Heart right ventricle (tissue), 16 donors: ENCODE data around the gene FYN. TPM values are rescaled to one million over a fixed set of nuclear protein-coding genes. Genes with fewer than 3 reads are reported as not detected.

Experiments
- ATAC-seq, 8 donors: fragments of 200-7000 bp; cut with Tn5 transposase; one replicate each; pipeline ENCODE4 v1.9.1; 2020; ENCODE audit warnings: mild to moderate bottlenecking in 8 of 8, moderate library complexity in 8 of 8, moderate number of reproducible peaks in 1 of 8
- DNase-seq, 2 donors: peaks; one replicate each; pipeline ENCODE4 v3.0.0-alpha.2; 2020
- H3K27ac ChIP-seq, 10 donors: fragments of 200-600 bp; sonication (generic) in 2 of 10; one replicate each; pipeline versions ENCODE4 v1.5.0 to v1.8.0; 2020 to 2022; ENCODE audit warnings: mild to moderate bottlenecking in 3 of 10
- H3K27me3 ChIP-seq, 7 donors: fragments of 200-600 bp; one replicate each; pipeline ENCODE4 v1.8.0; 2021 to 2022; ENCODE audit warnings: mild to moderate bottlenecking in 2 of 7
- H3K36me3 ChIP-seq, 9 donors: fragments of 200-600 bp; sonication (generic) in 1 of 9; one replicate each; pipeline versions ENCODE4 v1.5.0 to v1.8.0; 2020 to 2022; ENCODE audit warnings: mild to moderate bottlenecking in 2 of 9
- H3K4me1 ChIP-seq, 9 donors: fragments of 200-600 bp; sonication (generic) in 1 of 9; one replicate each; pipeline versions ENCODE4 v1.5.0 to v1.8.0; 2020 to 2022; ENCODE audit warnings: mild to moderate bottlenecking in 4 of 9
- H3K4me3 ChIP-seq, 10 donors: fragments of 200-600 bp; sonication (generic) in 2 of 10; one replicate each; pipeline versions ENCODE4 v1.5.0 to v1.8.0; 2020 to 2022; ENCODE audit warnings: mild to moderate bottlenecking in 7 of 10, moderate library complexity in 2 of 10
- H3K9me3 ChIP-seq, 11 donors: fragments of 200-600 bp in 10 of 11; sonication (generic) in 2 of 11; one replicate each; pipeline versions ENCODE4 v1.5.0 to v1.8.0; 2013 to 2022; ENCODE audit warnings: mild to moderate bottlenecking in 2 of 11, control low read depth in 1 of 11, moderate library complexity in 1 of 11
- CTCF ChIP-seq, 9 donors: fragments of 200-600 bp; sonication (generic) in 2 of 9; IDR thresholded peaks; one replicate each; pipeline versions ENCODE4 v1.5.0 to v1.8.0; 2021 to 2022; ENCODE audit warnings: antibody characterized with exemption in 9 of 9, mild to moderate bottlenecking in 5 of 9, moderate library complexity in 1 of 9
- WGBS, 2 donors: extraction: QIAGEN DNeasy Blood & Tissue Kit; methylation state at CpG; one replicate each; pipeline ENCODE4 v1.1.7; 2013; ENCODE audit warnings: inconsistent platforms in 1 of 2; 5-methylcytosine and 5-hydroxymethylcytosine counted together
- intact Hi-C, 10 donors: fragments of 100-400 bp; cut with DNase I; formaldehyde crosslinking; loops; one replicate each; pipeline versions ENCODE4 v1.11.1 to v1.14.2; 2022
- polyA plus RNA-seq, 2 donors: library from polyadenylated mRNA; stranded (reverse); fragments of 200-250 nt; gene quantifications; one replicate each; pipeline ENCODE4 v1.2.3, GENCODE V29; 2013
- total RNA-seq, 10 donors: library from RNA; stranded (reverse); fragmentation: NEBNext Ultra II Directional in 3 of 10; extraction: Animal tissue kit (Norgen Biotek cat#: 25700) in 3 of 10; gene quantifications; one replicate each; pipeline versions ENCODE4 v1.2.1 to v1.2.4, GENCODE V29; 2021 to 2023
- donor health status: Arrhythmogenic right ventricular cardiomyopathy.
- donor health status: ischemic (EF 13 %, LVEDD 7.1; RV severe dilation, severe dysfunction).
- donor health status: healthy with polysubstance abuse.
- donor health status: DM: no; HTN: yes; CAD: no.
- donor health status: DM: no; HTN: no; CAD: no.
- donor health status: ischemic (EF 25% LVEDD 6.9; RV normal size, moderate dysfunction).
- donor health status: ischemic (EF 25% LVEDD 5.7; RV mildly dilated, moderate dysfunction).
- donor health status: healthy.
- donor health status: DM: yes; HTN: yes; CAD: no.
- donor health status: Ischemic cardiomyopathy.
- donor health status: ischemic (EF 35%, LVEDD 5.7; RV mildly dilated, moderate dysfunction).
- donor health status: nonischemic (EF 11% LVEDD 7.7; RV severe dilation, severe dysfunction).
- donor health status: DM: yes; HTN: yes; CAD: no.
- donor health status: PGD.
- donor health status: ischemic (EF 29% LVEDD 5.4; RV normal size, mild dysfunction).
- donor health status: nonischemic (EF 23%, LVEDD 6.1; RV moderate dilation, normal function).

The FYN gene
- total and polyA plus RNA-seq, 12 donors, result 19.1 to 58.1 (median 42.2) TPM

- no peak for TF ChIP-seq CTCF (IDR thresholded peaks at IDR 0.05)
- peaks cover 0 to 28% (median 0%) of the 10 kb centered on the region in 9 donors for H3K4me1 ChIP-seq
- H3K4me3 ChIP-seq, result no peak overlapping the region
- intact Hi-C loops, result no loop called here
- WGBS, 2 donors, result 92 to 97% methylated on average over 7 of the region's 7 CpGs
- H3K36me3 ChIP-seq, result no peaks in the 10 kb centered on the region
- H3K27me3 ChIP-seq, result no peaks in the 10 kb centered on the region
- no peak overlapping the region for H3K27ac ChIP-seq
- no peak for ATAC-seq
- no peak for DNase-seq
- no peaks in the 10 kb centered on the region for H3K9me3 ChIP-seq
Observed at GRCh38 chr6:111920578-111920977, 47.3 kb upstream of the FYN start.

GRCh38 chr6:111918825-111919224 lies 45.6 kb upstream of the FYN start:
- no peaks in the 10 kb centered on the region for H3K27me3 ChIP-seq
- TF ChIP-seq CTCF (IDR thresholded peaks at IDR 0.05), result no peak
- H3K4me3 ChIP-seq, result no peak overlapping the region
- DNase-seq (peak; percentile 8 to 14), ATAC-seq (peak in 5 of 8 donors; percentile 33 to 80 (median 78))
- H3K27ac ChIP-seq, result no peak overlapping the region
- H3K9me3 ChIP-seq, result no peaks in the 10 kb centered on the region
- peaks cover 0 to 21% (median 0%) of the 10 kb centered on the region in 9 donors for H3K4me1 ChIP-seq
- 58 to 76% methylated on average over 5 of the region's 5 CpGs for WGBS, 2 donors
- intact Hi-C loops, result no loop called here
- H3K36me3 ChIP-seq, result no peaks in the 10 kb centered on the region

- no peaks in the 10 kb centered on the region for H3K9me3 ChIP-seq
- H3K27ac ChIP-seq, result no peak overlapping the region
- peaks cover 0 to 9% (median 0%) of the 10 kb centered on the region in 9 donors for H3K4me1 ChIP-seq
- no peak for TF ChIP-seq CTCF (IDR thresholded peaks at IDR 0.05)
- no peaks in the 10 kb centered on the region for H3K36me3 ChIP-seq
- intact Hi-C loops, result no loop called here
- no peaks in the 10 kb centered on the region for H3K27me3 ChIP-seq
- no peak overlapping the region for H3K4me3 ChIP-seq
- ATAC-seq (no peak), DNase-seq (no peak)
Observed at GRCh38 chr6:111916747-111917146, 43.5 kb upstream of the FYN start.

- no peaks in the 10 kb centered on the region for H3K9me3 ChIP-seq
- intact Hi-C loops, result no loop called here
- H3K4me1 ChIP-seq, result peaks cover 0 to 7% (median 0%) of the 10 kb centered on the region in 9 donors
- ATAC-seq (no peak), DNase-seq (no peak)
- no peaks in the 10 kb centered on the region for H3K27me3 ChIP-seq
- 94 to 100% methylated on average over 1 of the region's 1 CpG for WGBS, 2 donors
- no peak overlapping the region for H3K4me3 ChIP-seq
- no peak for TF ChIP-seq CTCF (IDR thresholded peaks at IDR 0.05)
- H3K36me3 ChIP-seq, result no peaks in the 10 kb centered on the region
- no peak overlapping the region for H3K27ac ChIP-seq
Observed at GRCh38 chr6:111914617-111915016, 41.4 kb upstream of the FYN start.
